Measurements from ENCODE around the gene C10orf53.

- TF ChIP-seq CTCF (conservative IDR thresholded peaks at IDR 0.05; ENCODE audit: low read length): no peak
- TF ChIP-seq EZH2phosphoT487 (IDR thresholded peaks at IDR 0.05; ENCODE audit: borderline replicate concordance): no peak
These were observed 55.7 kb downstream of the C10orf53 start for GRCh38 chr10:49735161-49735560.
